Fibroblast of skin of back (primary cell): ENCODE results near the gene HOXB2. TPM values are rescaled to one million over a fixed set of nuclear protein-coding genes. Genes with fewer than 3 reads are reported as not detected.

ENCODE experiments used
- DNase-seq: peaks from one replicate; pipeline ENCODE4 v3.0.0-alpha.2; 2013
- polyA plus RNA-seq, 2 experiments: library from polyadenylated mRNA; unstranded; fragments of 120-200 nt; gene quantifications; one replicate each; pipeline ENCODE4 v1.2.1, GENCODE V29; 2013; ENCODE audit not compliant: insufficient read length in 2 of 2

HOXB2 gene
- 16.1 TPM for polyA plus RNA-seq (2013, experiment 1 of 2; ENCODE audit: insufficient read length)
- polyA plus RNA-seq (2013, experiment 2 of 2; ENCODE audit: insufficient read length): 13.1 TPM

DNA sequence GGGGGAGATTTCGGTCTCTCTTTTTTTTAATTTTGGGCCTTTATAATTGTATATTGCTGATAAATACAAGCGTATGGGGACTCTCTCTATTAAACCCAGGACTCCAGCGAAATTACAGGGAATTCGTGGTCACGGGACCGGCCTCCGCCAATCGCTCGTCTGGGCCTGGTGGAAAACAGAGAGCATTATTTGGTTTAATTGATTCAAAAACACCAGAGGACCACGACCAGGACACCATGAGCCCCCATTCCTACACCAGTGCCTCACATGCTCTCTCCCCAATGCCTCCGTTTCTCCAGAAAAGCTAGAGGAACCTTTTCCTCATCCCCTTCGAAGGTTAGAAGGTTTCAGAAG is at the start of gene HOXB2:
Gene HOXB2, minus strand, starts transcription at position 88 of the 354 bp plus-strand sequence. CDS start 198 bp downstream, outside the sequence.
- DNase-seq: peak; percentile 75

GRCh38 chr17:48593840-48594537 is 49.1 kb upstream of the HOXB2 start:
- peak; percentile 78 for DNase-seq

DNA sequence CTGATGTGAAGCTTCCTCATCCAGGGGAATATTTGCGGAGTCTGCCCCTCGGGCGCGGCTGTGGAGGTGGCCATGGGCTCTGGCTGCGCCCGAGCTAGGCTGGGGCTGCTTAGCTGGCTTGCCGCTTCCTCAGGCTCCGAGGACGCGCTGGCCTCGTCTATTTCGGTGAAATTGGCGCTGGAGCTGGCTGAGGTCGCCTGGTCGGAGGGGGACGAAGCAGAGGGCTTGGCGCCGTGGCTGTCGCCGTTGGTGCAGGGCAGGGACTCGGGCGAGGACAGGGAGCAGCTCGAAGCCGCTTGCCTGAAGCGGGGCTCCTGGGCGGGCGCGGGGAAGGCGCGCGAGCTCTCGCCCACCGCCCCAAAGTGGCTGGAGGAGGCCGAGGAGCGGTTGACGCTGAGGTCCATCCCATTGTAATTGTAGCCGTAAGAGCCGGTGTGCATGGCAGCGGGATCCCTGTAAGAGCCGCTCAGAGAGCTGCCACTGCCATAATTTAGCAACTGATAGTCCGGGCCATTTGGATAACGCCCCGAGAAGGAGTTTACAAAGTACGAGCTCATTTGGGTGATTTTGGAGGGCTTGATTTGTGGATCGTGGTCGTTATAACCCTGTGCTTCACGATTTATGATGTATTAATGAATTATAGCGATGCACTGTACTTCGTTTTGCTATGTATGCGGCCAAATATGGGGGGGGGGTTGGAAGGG is 48.4 kb upstream of the HOXB2 start, which contains the start of gene HOXB5:
Gene HOXB5, minus strand, starts transcription at position 654 of the 704 bp plus-strand sequence. Its CDS starts 97 bp downstream, at position 557.
- no peak for DNase-seq

- DNase-seq: no peak
Measured at GRCh38 chr17:48592577-48592976, 47.7 kb upstream of the HOXB2 start.

- DNase-seq: no peak
Measured at GRCh38 chr17:48592057-48592514, 47.2 kb upstream of the HOXB2 start.

- no peak for DNase-seq
Measured at GRCh38 chr17:48591255-48592056, 46.5 kb upstream of the HOXB2 start.

DNA sequence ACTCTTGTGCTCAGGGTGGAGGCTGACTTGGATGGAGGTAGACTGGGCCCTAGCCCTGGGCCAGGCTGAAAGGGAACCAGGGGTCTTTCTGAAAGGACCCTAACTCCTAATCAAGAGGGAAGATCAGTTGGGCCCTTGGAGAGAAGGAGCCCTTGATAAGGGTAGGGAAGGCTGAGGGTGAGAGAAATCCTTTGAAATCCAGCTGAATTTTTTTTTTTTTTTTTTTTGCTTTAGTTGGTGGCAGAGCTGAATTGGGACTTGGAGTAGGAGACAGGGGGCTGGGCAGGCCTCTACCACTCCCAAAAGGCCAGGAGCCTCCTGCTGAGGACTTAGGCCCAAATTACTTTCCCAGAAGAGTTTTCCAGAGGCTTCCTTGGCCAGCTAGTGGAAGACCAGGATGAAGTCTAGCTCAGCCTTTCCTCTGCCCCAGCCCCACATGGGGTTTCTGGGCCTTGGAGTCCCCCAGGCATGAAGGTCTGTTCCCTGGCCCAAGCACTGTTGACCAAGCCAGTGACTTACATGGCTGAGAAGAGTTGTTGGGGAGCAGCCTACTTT is 45.8 kb upstream of the HOXB2 start:
- DNase-seq: no peak

DNA sequence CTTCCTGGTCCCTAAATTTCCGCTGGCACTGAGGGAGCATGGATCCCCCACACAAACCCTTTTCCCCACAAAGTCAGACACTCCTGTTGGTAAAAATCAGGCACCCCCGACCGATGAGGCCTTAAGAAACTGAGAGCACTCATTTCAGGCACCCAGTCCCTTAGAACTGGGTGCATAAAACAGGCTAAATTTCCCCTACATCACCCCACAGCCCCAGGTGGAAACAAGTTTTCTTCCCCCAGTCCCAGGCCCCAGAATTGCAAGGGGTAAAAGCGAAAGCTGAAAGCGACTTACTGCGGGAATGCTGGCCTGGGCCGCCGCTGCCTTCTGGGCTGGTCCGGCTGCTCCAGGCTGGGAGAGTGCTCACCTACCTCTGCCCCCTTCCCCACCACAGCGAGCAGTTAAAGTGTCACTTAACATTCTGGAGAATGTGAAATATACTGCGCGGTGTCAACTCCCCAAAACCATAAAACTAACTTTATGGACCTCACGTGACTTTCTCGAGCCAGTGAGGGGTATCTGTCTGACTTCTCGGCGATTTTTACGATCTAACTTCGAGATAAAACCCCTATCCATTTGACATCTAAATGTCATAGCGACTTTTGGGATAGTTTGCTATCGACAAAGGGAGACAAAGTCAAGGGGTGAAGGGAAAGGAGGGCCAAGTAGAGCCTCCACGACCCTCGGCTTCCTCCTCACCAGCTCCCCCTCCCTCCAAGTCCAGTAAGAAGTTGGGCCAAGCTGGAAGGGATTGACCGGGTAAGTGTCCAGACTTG is 45.1 kb upstream of the HOXB2 start, which contains the start of gene HOXB3:
Gene HOXB3, minus strand, starts transcription at position 411 of the 776 bp plus-strand sequence. CDS start 37,767 bp downstream, outside the sequence.
- DNase-seq: no peak

DNA sequence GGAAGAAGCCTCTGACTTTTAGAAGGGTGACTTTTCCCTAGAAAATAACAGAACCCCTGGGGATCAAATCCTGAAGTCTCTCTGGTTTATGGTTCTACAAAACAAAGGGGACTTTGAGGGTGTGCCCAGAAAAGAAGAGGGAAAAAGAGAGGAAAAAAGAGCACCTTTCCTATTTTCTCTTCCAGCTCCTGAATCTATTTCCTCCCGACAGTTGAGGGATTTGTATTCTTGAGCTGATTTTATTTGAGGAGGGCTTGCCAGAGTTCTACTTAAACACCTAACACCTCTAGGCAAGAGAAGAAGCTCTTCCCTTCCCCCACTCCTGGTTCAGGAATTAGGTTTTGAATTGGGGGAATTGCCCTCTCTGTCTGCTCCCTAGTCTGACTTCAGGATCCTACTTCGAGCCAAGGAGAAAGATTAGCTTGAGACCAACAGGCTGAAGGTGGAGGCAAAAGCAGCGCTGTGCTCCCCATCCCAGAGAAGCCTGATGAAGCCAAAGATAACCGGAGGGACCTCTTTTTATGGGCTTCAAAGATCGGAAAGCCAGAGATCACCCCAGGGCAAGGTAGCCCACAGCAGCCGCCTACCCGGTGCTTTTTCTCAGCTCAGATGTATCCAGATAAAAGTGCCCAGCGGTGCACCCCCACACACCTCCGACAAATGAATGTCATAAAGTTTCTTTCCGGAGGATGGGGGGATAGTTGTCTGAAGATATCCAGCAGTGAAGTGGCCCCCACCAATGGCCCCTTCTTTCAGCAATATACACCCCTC is 44.3 kb upstream of the HOXB2 start:
- DNase-seq: no peak

- DNase-seq: no peak
Measured at GRCh38 chr17:48588528-48588927, 43.6 kb upstream of the HOXB2 start.

DNA sequence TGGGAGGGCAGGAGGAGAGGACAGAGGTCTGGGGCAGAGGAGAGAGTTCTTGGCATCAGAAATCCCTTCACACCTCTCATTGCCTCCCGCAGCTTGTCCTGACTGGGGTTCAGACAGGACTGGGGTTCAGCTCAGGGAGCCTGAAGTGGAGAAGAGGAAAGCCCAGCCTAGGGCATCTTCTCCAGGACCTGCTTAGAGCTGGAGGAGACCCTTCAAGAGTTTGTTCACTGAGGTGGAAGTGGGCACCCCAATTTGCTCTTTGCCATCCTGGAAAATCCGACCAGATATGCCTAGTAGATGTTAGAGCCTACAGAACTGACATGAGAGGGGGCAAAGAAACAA is 43.1 kb upstream of the HOXB2 start:
- DNase-seq: no peak

GRCh38 chr17:48587276-48588073 is 42.6 kb upstream of the HOXB2 start:
- DNase-seq: no peak

GRCh38 chr17:48586355-48587258 is 41.7 kb upstream of the HOXB2 start:
- DNase-seq: no peak

- DNase-seq: no peak
Measured at GRCh38 chr17:48584223-48584741, 39.4 kb upstream of the HOXB2 start.

GRCh38 chr17:48583708-48584222 is 38.9 kb upstream of the HOXB2 start:
- DNase-seq: no peak

DNA sequence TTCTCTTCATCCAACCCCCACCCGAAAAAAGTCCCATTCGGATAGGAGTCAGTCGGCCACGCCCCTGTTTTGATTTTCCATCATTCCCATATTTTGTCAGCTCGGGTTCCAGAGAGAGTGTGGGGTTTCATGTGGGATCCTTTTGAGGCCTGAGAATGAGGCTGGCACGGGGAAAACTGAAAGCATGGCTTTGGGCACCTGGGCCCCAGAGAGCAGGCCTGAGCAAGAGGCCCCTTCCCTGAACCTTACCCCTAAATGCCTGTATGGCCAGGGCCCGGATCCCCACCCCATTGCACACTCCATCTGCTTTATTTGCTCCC is 37.8 kb upstream of the HOXB2 start:
- no peak for DNase-seq

GRCh38 chr17:48579760-48580554 is 35.0 kb upstream of the HOXB2 start:
- DNase-seq: no peak

GRCh38 chr17:48579471-48579759 is 34.5 kb upstream of the HOXB2 start:
- no peak for DNase-seq
